ENCODE measurements around the gene B3GNT5.

The B3GNT5 gene

DNA sequence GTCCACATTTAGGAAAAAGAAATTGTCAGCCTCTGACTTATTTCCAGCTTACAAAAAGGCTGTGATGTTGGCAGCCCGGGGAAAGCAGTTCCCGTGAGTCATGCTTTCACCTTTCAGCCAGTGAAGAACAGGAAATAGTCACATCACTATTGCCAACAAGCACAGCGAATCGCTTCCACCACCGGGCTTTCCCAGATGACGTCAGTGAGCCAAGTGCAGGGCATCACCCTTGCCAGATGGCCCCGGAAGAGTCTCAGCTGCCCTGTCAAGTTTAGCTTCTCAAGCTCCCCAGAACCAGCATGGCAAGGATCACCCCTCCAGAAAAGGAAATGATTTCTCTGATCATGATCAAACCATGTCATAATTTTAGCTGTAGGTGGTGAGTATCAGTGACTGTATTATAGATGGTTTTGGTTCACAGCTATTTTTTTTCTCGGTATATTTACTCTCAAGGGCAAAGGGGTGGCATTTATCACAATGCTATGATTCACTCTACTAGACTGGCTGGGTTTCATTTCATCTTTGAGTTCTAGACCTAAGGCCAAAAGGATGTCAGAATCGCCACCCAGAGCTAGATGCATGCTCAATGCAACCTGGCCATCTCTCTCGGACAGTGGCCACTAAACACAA is 32.9 kb downstream of the B3GNT5 start:
- H3K27ac Mint-ChIP-seq = peak overlapping the region; percentile 91
- peaks cover 29% of the 10 kb centered on the region for H3K4me1 Mint-ChIP-seq
- peak overlapping the region; percentile 63 for H3K4me3 Mint-ChIP-seq
- H3K36me3 Mint-ChIP-seq = no peaks in the 10 kb centered on the region
- peaks cover 10% of the 10 kb centered on the region for H3K27me3 Mint-ChIP-seq
- peak; percentile 97 for ATAC-seq
- no peaks in the 10 kb centered on the region for H3K9me3 Mint-ChIP-seq

GRCh38 chr3:183287301-183287971 is 34.4 kb downstream of the B3GNT5 start:
- Mint-ChIP-seq H3K36me3 (no peaks in the 10 kb centered on the region), H3K9me3 (no peaks in the 10 kb centered on the region), H3K4me3 (no peak overlapping the region), H3K4me1 (peaks cover 29% of the 10 kb centered on the region), H3K27me3 (no peaks in the 10 kb centered on the region), H3K27ac (peak overlapping the region; percentile 91)
- no peak for ATAC-seq

- Mint-ChIP-seq H3K4me1 (peaks cover 29% of the 10 kb centered on the region), H3K4me3 (no peak overlapping the region), H3K27ac (no peak overlapping the region), H3K36me3 (peaks cover 4% of the 10 kb centered on the region), H3K9me3 (no peaks in the 10 kb centered on the region), H3K27me3 (no peaks in the 10 kb centered on the region)
- no peak for ATAC-seq
Observed at GRCh38 chr3:183288117-183288516, 35.1 kb downstream of the B3GNT5 start.

- Mint-ChIP-seq H3K9me3 (no peaks in the 10 kb centered on the region), H3K27me3 (no peaks in the 10 kb centered on the region), H3K4me1 (peaks cover 19% of the 10 kb centered on the region), H3K27ac (no peak overlapping the region), H3K36me3 (peaks cover 5% of the 10 kb centered on the region), H3K4me3 (no peak overlapping the region)
- ATAC-seq = no peak
Observed at GRCh38 chr3:183290216-183290615, 37.2 kb downstream of the B3GNT5 start.

DNA sequence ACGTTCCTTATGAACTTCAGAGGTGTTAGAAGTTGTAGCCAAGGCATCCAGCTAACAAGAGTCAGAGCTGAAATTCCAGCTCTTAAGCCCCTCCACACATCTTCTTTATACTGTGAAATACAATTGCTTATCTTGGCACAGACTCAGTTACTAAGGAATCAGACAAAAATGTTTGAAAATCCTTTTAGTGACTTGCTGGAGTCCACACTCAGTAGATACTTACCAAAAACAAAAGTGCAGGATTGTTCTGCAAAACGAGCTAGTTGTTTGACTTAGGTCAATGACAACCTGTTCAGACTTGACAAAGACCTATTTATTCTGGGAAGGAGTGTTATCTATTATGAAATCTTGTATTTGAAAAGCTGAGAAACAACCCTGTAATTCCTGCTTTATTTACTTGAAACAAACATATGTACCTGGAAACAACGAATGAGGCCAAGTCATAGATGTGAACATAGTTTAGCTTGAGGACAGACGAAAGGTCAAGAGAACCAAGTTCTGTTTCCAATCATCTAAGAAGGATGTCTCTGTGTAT is 38.5 kb downstream of the B3GNT5 start:
- peaks cover 11% of the 10 kb centered on the region for H3K36me3 Mint-ChIP-seq
- no peak overlapping the region for H3K27ac Mint-ChIP-seq
- no peaks in the 10 kb centered on the region for H3K27me3 Mint-ChIP-seq
- H3K9me3 Mint-ChIP-seq = no peaks in the 10 kb centered on the region
- peaks cover 7% of the 10 kb centered on the region for H3K4me1 Mint-ChIP-seq
- no peak for ATAC-seq
- H3K4me3 Mint-ChIP-seq = no peak overlapping the region

DNA sequence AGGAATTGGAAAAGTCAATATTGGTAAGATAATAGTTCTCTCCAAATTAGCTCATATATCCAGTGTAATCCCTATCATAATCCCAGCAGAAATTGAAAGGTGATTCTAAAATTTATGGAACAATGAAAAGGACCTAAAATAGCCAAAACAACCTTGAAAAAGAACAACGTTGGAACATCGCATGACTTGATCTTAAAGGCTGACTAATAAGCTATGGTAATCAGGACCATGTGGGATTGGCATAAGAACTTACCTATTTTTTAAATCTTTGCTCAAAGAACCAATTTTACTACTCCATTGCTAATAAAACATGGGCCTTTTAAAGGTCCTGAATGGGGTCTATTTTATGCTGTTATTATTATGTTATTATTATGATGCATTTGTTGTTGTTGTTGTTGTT is 40.9 kb downstream of the B3GNT5 start:
- H3K9me3 Mint-ChIP-seq = no peaks in the 10 kb centered on the region
- ATAC-seq = no peak

GRCh38 chr3:183295211-183295610 is 42.2 kb downstream of the B3GNT5 start:
- Mint-ChIP-seq H3K36me3 (peaks cover 12% of the 10 kb centered on the region), H3K27me3 (no peaks in the 10 kb centered on the region), H3K4me1 (peaks cover 6% of the 10 kb centered on the region), H3K27ac (no peak overlapping the region), H3K4me3 (no peak overlapping the region), H3K9me3 (no peaks in the 10 kb centered on the region)
- no peak for ATAC-seq

More for the DNA sequence above, 40.9 kb downstream of the B3GNT5 start:
- peaks cover 12% of the 10 kb centered on the region for H3K36me3 Mint-ChIP-seq
- no peak overlapping the region for H3K27ac Mint-ChIP-seq
- H3K4me1 Mint-ChIP-seq = peaks cover 6% of the 10 kb centered on the region
- no peaks in the 10 kb centered on the region for H3K27me3 Mint-ChIP-seq
- H3K4me3 Mint-ChIP-seq = no peak overlapping the region

GRCh38 chr3:183296944-183297343 is 43.9 kb downstream of the B3GNT5 start:
- Mint-ChIP-seq H3K4me3 (no peak overlapping the region), H3K27me3 (no peaks in the 10 kb centered on the region), H3K9me3 (no peaks in the 10 kb centered on the region), H3K27ac (no peak overlapping the region), H3K4me1 (peaks cover 6% of the 10 kb centered on the region), H3K36me3 (peaks cover 17% of the 10 kb centered on the region)
- no peak for ATAC-seq

DNA sequence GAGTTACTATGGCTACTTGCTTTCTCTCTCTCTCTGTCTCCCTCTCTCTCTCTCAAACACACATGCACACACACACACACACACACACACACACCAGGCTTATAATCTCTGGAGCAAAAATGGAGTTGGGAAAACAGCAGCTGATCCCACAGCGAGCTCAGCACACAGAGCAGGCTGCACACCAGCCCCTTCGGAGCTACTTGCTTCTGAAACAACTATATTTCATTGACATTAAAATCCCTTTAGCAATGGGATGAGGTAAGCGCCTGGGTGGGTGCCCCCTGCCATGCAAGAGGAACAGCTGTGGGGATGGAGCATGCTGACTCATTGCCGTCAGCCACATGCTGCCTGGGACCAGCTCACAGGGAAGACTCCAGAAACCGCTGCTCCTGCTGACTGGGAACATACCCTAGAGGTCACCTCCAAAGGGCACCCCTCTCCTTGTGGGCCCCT is 45.7 kb downstream of the B3GNT5 start:
- Mint-ChIP-seq H3K4me1 (peaks cover 6% of the 10 kb centered on the region), H3K27me3 (no peaks in the 10 kb centered on the region), H3K36me3 (peaks cover 12% of the 10 kb centered on the region), H3K27ac (no peak overlapping the region), H3K4me3 (no peak overlapping the region), H3K9me3 (no peaks in the 10 kb centered on the region)
- ATAC-seq = no peak

- Mint-ChIP-seq H3K27me3 (no peaks in the 10 kb centered on the region), H3K4me1 (peaks cover 6% of the 10 kb centered on the region), H3K9me3 (no peaks in the 10 kb centered on the region), H3K27ac (no peak overlapping the region), H3K36me3 (peaks cover 12% of the 10 kb centered on the region), H3K4me3 (no peak overlapping the region)
- ATAC-seq = no peak
Observed at GRCh38 chr3:183299976-183300375, 46.9 kb downstream of the B3GNT5 start.

DNA sequence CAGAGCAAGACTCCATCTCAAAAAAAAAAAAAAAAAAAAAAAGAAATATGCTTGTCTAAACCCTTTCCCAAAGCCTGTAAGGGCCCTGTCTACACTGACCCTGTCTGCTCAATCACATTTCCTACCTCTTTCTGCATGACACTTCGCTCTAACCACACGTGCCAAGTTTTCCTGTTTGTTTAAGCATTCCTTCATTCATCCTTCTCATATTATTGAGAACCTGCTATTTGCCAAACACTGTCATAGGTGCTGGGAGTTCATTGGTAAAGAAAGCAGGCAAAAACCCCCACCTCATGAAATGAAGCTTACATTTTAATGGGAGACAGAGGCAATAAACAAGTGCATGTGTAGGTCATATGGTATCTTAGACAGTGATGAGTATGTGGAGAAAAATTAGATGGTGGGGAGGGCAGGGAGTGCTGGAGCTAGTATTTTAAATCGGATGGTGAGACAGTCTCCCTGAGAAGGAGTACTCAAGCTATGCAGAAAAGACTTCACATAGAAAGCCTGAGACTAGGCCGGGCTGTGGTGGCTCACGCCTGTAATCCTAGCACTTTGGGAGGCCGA is 48.0 kb downstream of the B3GNT5 start:
- peaks cover 6% of the 10 kb centered on the region for H3K4me1 Mint-ChIP-seq
- H3K27ac Mint-ChIP-seq = no peak overlapping the region
- no peak overlapping the region for H3K4me3 Mint-ChIP-seq
- H3K27me3 Mint-ChIP-seq = no peaks in the 10 kb centered on the region
- ATAC-seq = no peak
- H3K36me3 Mint-ChIP-seq = peaks cover 10% of the 10 kb centered on the region
- no peaks in the 10 kb centered on the region for H3K9me3 Mint-ChIP-seq

DNA sequence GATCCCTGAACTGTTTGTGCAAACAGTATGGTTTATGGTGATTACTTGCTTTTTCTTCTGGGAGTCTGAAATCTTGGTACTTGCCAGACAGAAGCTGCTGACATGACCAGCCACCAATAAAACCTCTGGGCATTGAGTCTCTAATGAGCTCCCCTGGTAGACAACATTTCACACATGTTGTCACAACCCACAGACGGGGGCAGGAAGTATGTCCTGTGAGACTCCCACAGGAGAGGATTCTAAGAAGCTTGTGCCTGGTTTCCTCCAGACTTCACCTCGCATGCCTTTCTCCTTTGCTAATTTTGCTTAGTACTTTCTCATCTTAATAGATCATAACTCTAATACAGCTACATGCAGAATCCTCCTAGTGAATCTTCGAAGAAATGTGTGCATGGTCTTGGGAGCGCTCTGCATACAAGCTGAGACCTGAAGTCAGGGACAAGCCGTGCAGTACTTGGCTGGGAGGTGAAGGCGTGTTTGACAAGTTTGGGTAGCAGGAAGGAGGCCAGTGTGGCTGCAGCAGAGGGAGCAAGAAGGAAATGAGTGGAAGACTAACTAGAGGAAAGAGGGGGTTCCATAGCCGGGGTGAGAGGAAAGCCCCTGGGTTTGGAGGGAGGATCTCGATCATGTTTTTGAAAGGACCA is 49.0 kb downstream of the B3GNT5 start:
- peaks cover 5% of the 10 kb centered on the region for H3K36me3 Mint-ChIP-seq
- H3K4me1 Mint-ChIP-seq = peaks cover 16% of the 10 kb centered on the region
- ATAC-seq = no peak
- no peaks in the 10 kb centered on the region for H3K9me3 Mint-ChIP-seq
- H3K27me3 Mint-ChIP-seq = no peaks in the 10 kb centered on the region
- no peak overlapping the region for H3K4me3 Mint-ChIP-seq
- H3K27ac Mint-ChIP-seq = no peak overlapping the region

- Mint-ChIP-seq H3K27me3 (no peaks in the 10 kb centered on the region), H3K4me3 (no peak overlapping the region), H3K9me3 (no peaks in the 10 kb centered on the region), H3K36me3 (peaks cover 5% of the 10 kb centered on the region), H3K27ac (no peak overlapping the region), H3K4me1 (peaks cover 12% of the 10 kb centered on the region)
- no peak for ATAC-seq
Observed at GRCh38 chr3:183303690-183304089, 50.6 kb downstream of the B3GNT5 start.

GRCh38 chr3:183306798-183307671 is 54.0 kb downstream of the B3GNT5 start:
- H3K4me3 Mint-ChIP-seq = peak overlapping the region; percentile 8
- peak overlapping the region; percentile 71 for H3K27ac Mint-ChIP-seq
- no peaks in the 10 kb centered on the region for H3K9me3 Mint-ChIP-seq
- peaks cover 12% of the 10 kb centered on the region for H3K4me1 Mint-ChIP-seq
- ATAC-seq = peak; percentile 92
- H3K27me3 Mint-ChIP-seq = no peaks in the 10 kb centered on the region
- H3K36me3 Mint-ChIP-seq = peaks cover 11% of the 10 kb centered on the region

All from stimulated activated memory B cell treated with anti-CD40 and anti-IgM and Interleukin-4, amounts not matched to agents 10 μg/mL and 1 μg/mL and 100 μg/mL, for 72 hours (primary cell).